ENCODE results near the gene AMPH.

The AMPH gene

DNA sequence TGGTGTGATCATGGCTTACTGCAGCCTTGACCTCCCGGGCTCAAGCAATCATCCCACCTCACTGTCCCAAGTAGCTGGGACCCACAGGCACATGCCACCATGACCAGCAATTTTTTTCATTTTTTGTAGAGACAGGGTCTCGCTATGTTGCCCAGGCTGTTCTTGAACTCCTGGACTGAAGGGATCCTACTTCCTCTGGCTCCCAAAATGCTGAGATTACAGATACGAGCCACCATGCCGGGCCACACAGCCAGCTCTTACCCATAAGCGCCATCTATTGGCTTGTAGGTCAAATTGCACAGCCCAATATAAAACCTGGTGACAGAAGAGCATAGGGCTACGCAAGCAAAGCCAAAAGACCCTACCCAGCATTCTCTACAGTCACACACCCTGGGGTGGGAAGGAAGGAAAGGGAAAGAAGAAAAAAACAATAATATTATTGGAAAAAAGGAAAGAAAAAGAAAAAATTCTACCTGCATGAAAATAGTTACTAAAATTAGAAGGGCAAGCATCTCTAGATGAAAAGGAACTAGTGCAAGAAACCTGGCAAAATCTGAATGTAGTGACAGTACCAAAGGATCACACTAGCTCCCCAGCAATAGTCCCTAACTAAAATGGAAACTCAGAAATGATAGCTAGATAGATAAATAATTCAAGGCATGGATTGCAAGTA lies 29.4 kb upstream of the AMPH start:
- no peaks in the 10 kb centered on the region for H3K36me3 ChIP-seq
- no peak overlapping the region for H3K4me3 ChIP-seq (ENCODE audit: low read depth in 1 of 2, low read length in 1 of 2)
- TF ChIP-seq, protein P1, sequence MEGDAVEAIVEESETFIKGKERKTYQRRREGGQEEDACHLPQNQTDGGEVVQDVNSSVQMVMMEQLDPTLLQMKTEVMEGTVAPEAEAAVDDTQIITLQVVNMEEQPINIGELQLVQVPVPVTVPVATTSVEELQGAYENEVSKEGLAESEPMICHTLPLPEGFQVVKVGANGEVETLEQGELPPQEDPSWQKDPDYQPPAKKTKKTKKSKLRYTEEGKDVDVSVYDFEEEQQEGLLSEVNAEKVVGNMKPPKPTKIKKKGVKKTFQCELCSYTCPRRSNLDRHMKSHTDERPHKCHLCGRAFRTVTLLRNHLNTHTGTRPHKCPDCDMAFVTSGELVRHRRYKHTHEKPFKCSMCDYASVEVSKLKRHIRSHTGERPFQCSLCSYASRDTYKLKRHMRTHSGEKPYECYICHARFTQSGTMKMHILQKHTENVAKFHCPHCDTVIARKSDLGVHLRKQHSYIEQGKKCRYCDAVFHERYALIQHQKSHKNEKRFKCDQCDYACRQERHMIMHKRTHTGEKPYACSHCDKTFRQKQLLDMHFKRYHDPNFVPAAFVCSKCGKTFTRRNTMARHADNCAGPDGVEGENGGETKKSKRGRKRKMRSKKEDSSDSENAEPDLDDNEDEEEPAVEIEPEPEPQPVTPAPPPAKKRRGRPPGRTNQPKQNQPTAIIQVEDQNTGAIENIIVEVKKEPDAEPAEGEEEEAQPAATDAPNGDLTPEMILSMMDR (IDR thresholded peaks at IDR 0.05), result peak; percentile 48
- H3K9me3 ChIP-seq, result no peaks in the 10 kb centered on the region
- H3K27ac ChIP-seq, result no peak overlapping the region
- no peaks in the 10 kb centered on the region for H3K27me3 ChIP-seq
- peaks cover 44% of the 10 kb centered on the region in 2 experiments for H3K4me1 ChIP-seq (ENCODE audit: control insufficient read depth in 1 of 2, insufficient read depth in 1 of 2, low read depth in 1 of 2, low read length in 1 of 2)

DNA sequence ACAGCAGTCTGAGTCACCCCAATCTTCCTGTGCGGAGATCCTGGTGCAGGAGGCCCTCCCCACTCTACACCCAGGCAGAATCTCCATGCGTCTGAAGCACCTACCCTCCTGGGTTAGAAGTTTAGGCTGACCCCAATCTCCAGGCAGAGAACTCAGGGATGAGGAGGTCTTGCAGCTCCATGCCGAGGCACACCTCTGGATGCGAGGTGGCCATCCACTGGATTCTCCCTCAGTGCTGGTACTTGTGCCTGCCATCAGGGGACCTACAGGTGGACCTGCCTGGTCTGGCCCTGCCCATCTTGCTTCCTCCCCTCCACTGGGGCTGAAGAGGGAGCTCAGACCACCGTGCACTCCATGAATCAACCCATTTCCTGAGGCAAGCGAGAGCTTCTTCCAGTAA lies 28.8 kb upstream of the AMPH start:
- no peaks in the 10 kb centered on the region for H3K27me3 ChIP-seq
- H3K9me3 ChIP-seq, result no peaks in the 10 kb centered on the region
- TF ChIP-seq, protein P1 (IDR thresholded peaks at IDR 0.05), result no peak
- peak overlapping the region; percentile 58 for H3K27ac ChIP-seq
- no peaks in the 10 kb centered on the region for H3K36me3 ChIP-seq
- peaks cover 44% of the 10 kb centered on the region in 2 experiments for H3K4me1 ChIP-seq (ENCODE audit: control insufficient read depth in 1 of 2, insufficient read depth in 1 of 2, low read depth in 1 of 2, low read length in 1 of 2)
- no peak overlapping the region for H3K4me3 ChIP-seq (ENCODE audit: low read depth in 1 of 2, low read length in 1 of 2)

DNA sequence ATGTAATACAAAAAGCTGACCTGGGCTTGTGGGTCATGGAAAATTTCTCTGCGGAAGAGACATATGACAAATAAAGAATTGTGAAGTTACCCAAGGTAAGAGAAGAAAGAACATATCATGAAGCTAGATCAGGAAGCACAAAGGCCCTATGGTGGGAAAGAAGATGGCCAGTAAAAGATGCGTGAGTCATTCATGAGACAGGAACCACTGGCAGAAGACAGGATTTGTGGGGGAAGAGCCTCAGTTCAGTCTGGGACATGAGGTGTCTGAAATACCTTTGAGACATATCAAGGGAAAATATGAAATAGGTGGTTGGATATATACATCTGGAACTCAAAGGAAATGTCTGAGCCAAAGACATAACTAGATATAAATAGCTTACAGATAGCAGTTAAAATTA lies 27.7 kb upstream of the AMPH start:
- TF ChIP-seq, protein P1 (IDR thresholded peaks at IDR 0.05), result no peak
- no peaks in the 10 kb centered on the region for H3K27me3 ChIP-seq
- H3K9me3 ChIP-seq, result no peaks in the 10 kb centered on the region
- H3K4me1 ChIP-seq (ENCODE audit: control insufficient read depth in 1 of 2, insufficient read depth in 1 of 2, low read depth in 1 of 2, low read length in 1 of 2), result peaks cover 44% of the 10 kb centered on the region in 2 experiments
- no peak overlapping the region for H3K4me3 ChIP-seq (ENCODE audit: low read depth in 1 of 2, low read length in 1 of 2)
- no peaks in the 10 kb centered on the region for H3K36me3 ChIP-seq
- H3K27ac ChIP-seq, result peak overlapping the region; percentile 58

DNA sequence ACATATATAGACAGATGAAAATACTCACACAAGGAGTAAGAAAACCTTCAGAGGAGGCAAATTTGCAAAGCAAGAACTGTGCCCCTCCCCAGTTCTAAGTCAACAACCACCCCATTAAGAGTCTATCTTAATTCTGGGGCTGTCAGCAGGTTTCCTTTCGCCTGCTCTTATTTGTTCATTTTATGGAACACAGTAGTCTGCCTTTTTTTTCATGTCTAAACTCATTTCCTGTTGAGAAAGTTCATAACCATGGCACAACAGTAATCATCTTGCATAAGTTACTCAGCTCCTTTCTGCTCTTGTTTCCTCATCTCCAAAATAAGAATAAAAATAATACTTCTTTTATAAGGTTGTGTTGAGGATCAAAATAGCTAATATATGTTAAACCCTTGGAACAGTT lies 25.8 kb upstream of the AMPH start:
- TF ChIP-seq, protein P1 (IDR thresholded peaks at IDR 0.05), result no peak
- Histone ChIP-seq H3K27me3 (no peaks in the 10 kb centered on the region), H3K4me1 (ENCODE audit: control insufficient read depth in 1 of 2, insufficient read depth in 1 of 2, low read depth in 1 of 2, low read length in 1 of 2) (peaks cover 44% of the 10 kb centered on the region in 2 experiments), H3K4me3 (ENCODE audit: low read depth in 1 of 2, low read length in 1 of 2) (peak overlapping the region; percentile 20 to 23), H3K27ac (peak overlapping the region; percentile 67), H3K9me3 (no peaks in the 10 kb centered on the region), H3K36me3 (no peaks in the 10 kb centered on the region)

DNA sequence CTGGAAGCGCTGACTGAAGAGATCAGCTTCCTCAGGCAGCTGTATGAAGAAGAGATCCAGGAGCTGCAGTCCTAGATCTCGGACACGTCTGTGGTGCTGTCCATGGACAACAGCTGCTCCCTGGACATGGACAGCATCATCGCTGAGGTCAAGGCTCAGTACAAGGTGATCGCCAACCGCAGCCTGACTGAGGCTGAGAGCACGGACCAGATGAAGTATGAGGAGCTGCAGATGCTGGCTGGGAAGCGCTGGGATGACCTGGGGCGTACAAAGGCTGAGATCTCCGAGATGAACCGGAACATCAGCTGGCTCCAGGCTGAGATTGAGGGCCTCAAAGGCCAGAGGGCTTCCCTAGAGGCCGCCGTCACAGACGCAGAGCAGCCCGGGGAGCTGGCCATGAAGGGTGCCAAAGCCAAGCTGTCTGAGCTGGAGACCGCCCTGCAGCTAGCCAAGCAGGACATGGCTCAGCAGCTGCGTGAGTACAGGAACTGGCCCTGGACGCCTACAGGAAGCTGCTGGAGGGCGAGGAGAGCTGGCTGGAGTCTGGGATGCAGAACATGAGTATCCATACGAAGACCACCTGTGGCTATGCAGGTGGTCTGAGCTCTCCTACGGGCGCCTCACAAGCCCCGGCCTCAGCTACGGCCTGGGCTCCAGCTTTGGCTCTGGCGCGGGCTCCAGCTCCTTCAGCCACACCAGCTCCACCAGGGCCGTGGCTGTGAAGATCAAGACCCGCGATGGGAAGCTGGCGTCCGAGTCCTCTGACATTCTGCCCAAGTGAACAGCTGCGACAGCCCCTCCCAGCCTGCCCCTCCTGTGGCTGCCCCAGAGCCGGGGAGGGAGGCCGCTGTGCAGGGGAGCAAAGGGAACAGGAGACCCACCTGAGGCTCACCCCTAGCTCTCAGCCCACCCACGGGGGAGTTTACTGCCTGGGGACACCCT lies 24.9 kb upstream of the AMPH start:
- H3K9me3 ChIP-seq, result no peaks in the 10 kb centered on the region
- H3K27ac ChIP-seq, result peak overlapping the region; percentile 67
- H3K4me3 ChIP-seq (ENCODE audit: low read depth in 1 of 2, low read length in 1 of 2), result no peak overlapping the region
- TF ChIP-seq, protein P1 (IDR thresholded peaks at IDR 0.05), result no peak
- peaks cover 44% of the 10 kb centered on the region in 2 experiments for H3K4me1 ChIP-seq (ENCODE audit: control insufficient read depth in 1 of 2, insufficient read depth in 1 of 2, low read depth in 1 of 2, low read length in 1 of 2)
- no peaks in the 10 kb centered on the region for H3K36me3 ChIP-seq
- H3K27me3 ChIP-seq, result no peaks in the 10 kb centered on the region

All from neutrophil (primary cell).